OCI-LY1 (cell line): Measurements from ENCODE around the gene VAMP4.

ENCODE experiments used
- H2AFZ ChIP-seq: fragments of 200-600 bp; sonication (generic), shearing (Covaris generic); 2 replicates; pipeline ENCODE4 v1.6.0; 2014; ENCODE audit warnings: antibody characterized with exemption, mild to moderate bottlenecking, low read length
- H3F3A ChIP-seq: fragments of 200-600 bp; sonication (generic), shearing (Covaris generic); 2 replicates; pipeline ENCODE4 v1.6.0; 2014; ENCODE audit warnings: mild to moderate bottlenecking, antibody characterized with exemption, low read length, moderate library complexity; ENCODE audit not compliant: insufficient read depth
- H3K27ac ChIP-seq: fragments of 200-600 bp; sonication (generic); 2 replicates; pipeline ENCODE4 v1.5.1; 2014; ENCODE audit warnings: low read length, mixed run types, mild to moderate bottlenecking, low read depth; ENCODE audit not compliant: poor library complexity, severe bottlenecking
- H3K27me3 ChIP-seq: fragments of 200-600 bp; sonication (generic); 2 replicates; pipeline ENCODE4 v1.6.0; 2014; ENCODE audit warnings: antibody characterized with exemption, mild to moderate bottlenecking, low read length, moderate library complexity; ENCODE audit not compliant: insufficient read depth
- H3K36me3 ChIP-seq: fragments of 200-600 bp; sonication (generic); 2 replicates; pipeline ENCODE4 v1.6.1; 2014; ENCODE audit warnings: mild to moderate bottlenecking, antibody characterized with exemption, low read length, moderate library complexity, mixed read lengths; ENCODE audit not compliant: insufficient read depth
- H3K4me1 ChIP-seq: fragments of 200-600 bp; sonication (generic); 2 replicates; pipeline ENCODE4 v1.5.1; 2014; ENCODE audit warnings: mild to moderate bottlenecking, low read length, moderate library complexity; ENCODE audit not compliant: insufficient read depth, severe bottlenecking
- H3K4me2 ChIP-seq: fragments of 200-600 bp; sonication (generic), shearing (Covaris generic); 2 replicates; pipeline ENCODE4 v1.6.1; 2014; ENCODE audit warnings: low read length
- H3K4me3 ChIP-seq: fragments of 200-600 bp; sonication (generic); 2 replicates; pipeline ENCODE4 v1.5.1; 2014; ENCODE audit warnings: low read length, low read depth, mild to moderate bottlenecking, mixed read lengths; ENCODE audit not compliant: poor library complexity, severe bottlenecking
- H3K79me2 ChIP-seq: fragments of 200-600 bp; shearing (Covaris generic); 2 replicates; pipeline ENCODE4 v1.6.1; 2016; ENCODE audit warnings: mixed run types, low read length, mixed read lengths; ENCODE audit not compliant: insufficient read depth
- H3K9ac ChIP-seq: fragments of 200-600 bp; sonication (generic), shearing (Covaris generic); 2 replicates; pipeline ENCODE4 v1.6.1; 2014; ENCODE audit warnings: mild to moderate bottlenecking, low read length, mixed read lengths
- H3K9me2 ChIP-seq: fragments of 200-600 bp; sonication (generic), shearing (Covaris generic); 2 replicates; pipeline ENCODE4 v1.6.1; 2014; ENCODE audit warnings: low read depth, mild to moderate bottlenecking, low read length, mixed read lengths
- H3K9me3 ChIP-seq: fragments of 200-600 bp; shearing (Covaris generic); 2 replicates; pipeline ENCODE4 v1.6.1; 2014; ENCODE audit warnings: low read length, mixed read lengths
- H4K20me1 ChIP-seq: fragments of 200-600 bp; sonication (generic), shearing (Covaris generic); 2 replicates; pipeline ENCODE4 v1.6.0; 2016; ENCODE audit warnings: mild to moderate bottlenecking, low read length; ENCODE audit not compliant: insufficient read depth
- EZH2 ChIP-seq: fragments of 200-600 bp; sonication (generic), shearing (Covaris generic); IDR thresholded peaks from 2 replicates; pipeline ENCODE4 v1.8.0; 2017; ENCODE audit warnings: borderline replicate concordance, mixed run types, mild to moderate bottlenecking, antibody characterized with exemption, low read length, moderate library complexity, mixed read lengths
- TF ChIP-seq, protein P1 (sequence below): fragments of 200-600 bp; sonication (generic), shearing (Covaris generic); IDR thresholded peaks from 2 replicates; pipeline ENCODE4 v1.5.1; 2017; ENCODE audit warnings: mild to moderate bottlenecking, antibody characterized with exemption, low read length, moderate library complexity, mixed read lengths

Gene VAMP4

DNA sequence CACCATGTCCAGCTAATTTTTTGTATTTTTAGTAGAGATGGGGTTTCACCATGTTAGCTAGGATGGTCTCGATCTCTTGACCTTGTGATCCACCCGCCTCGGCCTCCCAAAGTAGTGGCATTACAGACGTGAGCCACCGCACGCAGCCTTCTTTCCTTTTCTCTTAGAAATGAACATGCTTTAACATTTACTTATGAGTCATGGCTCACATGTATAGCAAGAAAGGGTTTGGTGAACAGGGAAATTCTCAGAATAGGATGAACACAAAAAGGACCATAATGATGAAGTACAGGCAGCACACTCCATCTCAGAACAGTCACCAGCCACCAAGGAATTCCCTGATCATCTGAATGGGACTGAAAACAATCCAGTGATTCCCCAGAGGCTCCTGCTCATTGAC is 9.4 kb upstream of the VAMP4 start:
- Histone ChIP-seq H3K4me2 (no peak overlapping the region), H3F3A (no peaks in the 10 kb centered on the region), H3K9ac (no peak overlapping the region), H3K9me2 (no peaks in the 10 kb centered on the region), H3K79me2 (no peaks in the 10 kb centered on the region), H3K27ac (no peak overlapping the region), H4K20me1 (no peaks in the 10 kb centered on the region), H3K4me1 (no peaks in the 10 kb centered on the region), H3K4me3 (no peak overlapping the region), H3K27me3 (no peaks in the 10 kb centered on the region), H3K36me3 (no peaks in the 10 kb centered on the region), H2AFZ (no peak overlapping the region), H3K9me3 (no peaks in the 10 kb centered on the region)
- TF ChIP-seq, protein P1, sequence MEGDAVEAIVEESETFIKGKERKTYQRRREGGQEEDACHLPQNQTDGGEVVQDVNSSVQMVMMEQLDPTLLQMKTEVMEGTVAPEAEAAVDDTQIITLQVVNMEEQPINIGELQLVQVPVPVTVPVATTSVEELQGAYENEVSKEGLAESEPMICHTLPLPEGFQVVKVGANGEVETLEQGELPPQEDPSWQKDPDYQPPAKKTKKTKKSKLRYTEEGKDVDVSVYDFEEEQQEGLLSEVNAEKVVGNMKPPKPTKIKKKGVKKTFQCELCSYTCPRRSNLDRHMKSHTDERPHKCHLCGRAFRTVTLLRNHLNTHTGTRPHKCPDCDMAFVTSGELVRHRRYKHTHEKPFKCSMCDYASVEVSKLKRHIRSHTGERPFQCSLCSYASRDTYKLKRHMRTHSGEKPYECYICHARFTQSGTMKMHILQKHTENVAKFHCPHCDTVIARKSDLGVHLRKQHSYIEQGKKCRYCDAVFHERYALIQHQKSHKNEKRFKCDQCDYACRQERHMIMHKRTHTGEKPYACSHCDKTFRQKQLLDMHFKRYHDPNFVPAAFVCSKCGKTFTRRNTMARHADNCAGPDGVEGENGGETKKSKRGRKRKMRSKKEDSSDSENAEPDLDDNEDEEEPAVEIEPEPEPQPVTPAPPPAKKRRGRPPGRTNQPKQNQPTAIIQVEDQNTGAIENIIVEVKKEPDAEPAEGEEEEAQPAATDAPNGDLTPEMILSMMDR, result no peak
- no peak for TF ChIP-seq EZH2

DNA sequence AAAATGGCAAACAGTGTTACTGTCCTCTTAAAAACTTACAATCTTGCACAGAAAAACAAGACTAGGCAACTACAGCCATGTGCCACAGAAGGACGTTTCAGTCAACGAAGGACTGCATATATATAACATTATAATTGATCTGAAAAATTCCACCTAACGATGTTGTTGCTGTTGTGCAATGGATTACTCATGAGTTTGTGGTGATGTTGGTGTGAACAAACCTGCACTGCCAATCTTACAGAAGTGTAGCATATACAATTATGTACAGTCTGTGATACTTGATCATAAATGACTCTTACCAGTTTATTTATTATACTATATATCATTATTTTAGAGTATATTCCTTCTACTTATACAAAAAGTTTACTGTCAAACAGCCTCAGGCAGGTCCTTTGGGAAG is 6.8 kb upstream of the VAMP4 start:
- Histone ChIP-seq H3K4me3 (no peak overlapping the region), H3K9me2 (no peaks in the 10 kb centered on the region), H2AFZ (no peak overlapping the region), H3K79me2 (no peaks in the 10 kb centered on the region), H3K9me3 (no peaks in the 10 kb centered on the region), H4K20me1 (no peaks in the 10 kb centered on the region), H3K27ac (no peak overlapping the region), H3K27me3 (no peaks in the 10 kb centered on the region), H3K9ac (no peak overlapping the region), H3K36me3 (no peaks in the 10 kb centered on the region), H3K4me1 (peaks cover 6% of the 10 kb centered on the region), H3K4me2 (no peak overlapping the region), H3F3A (no peaks in the 10 kb centered on the region)
- TF ChIP-seq EZH2, result no peak
- TF ChIP-seq, protein P1, result no peak

DNA sequence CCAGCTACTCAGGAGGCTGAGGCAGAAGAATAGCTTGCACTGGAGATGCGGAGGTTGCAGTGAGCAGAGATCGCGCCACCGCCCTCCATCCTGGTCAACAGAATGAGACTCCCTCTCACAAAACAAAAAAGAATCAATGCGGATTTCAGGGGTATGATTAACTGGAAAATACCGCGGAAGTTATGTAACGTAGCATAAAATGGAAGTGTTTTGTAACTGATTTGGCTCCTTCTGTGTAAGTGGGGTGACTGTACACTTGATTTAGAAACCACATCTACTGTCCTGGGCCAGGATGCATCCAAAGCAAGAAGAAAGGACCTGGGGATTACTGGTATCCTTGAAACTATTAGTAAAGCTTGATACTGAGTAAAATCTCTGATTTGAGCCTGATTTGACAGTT is 3.1 kb upstream of the VAMP4 start:
- H3K4me3 ChIP-seq, result no peak overlapping the region
- H3K9ac ChIP-seq, result no peak overlapping the region
- no peaks in the 10 kb centered on the region for H4K20me1 ChIP-seq
- TF ChIP-seq EZH2, result no peak
- TF ChIP-seq, protein P1, result no peak
- H3K27me3 ChIP-seq, result no peaks in the 10 kb centered on the region
- no peak overlapping the region for H2AFZ ChIP-seq
- no peak overlapping the region for H3K4me2 ChIP-seq
- peaks cover 28% of the 10 kb centered on the region for H3K4me1 ChIP-seq
- H3F3A ChIP-seq, result no peaks in the 10 kb centered on the region
- H3K79me2 ChIP-seq, result peaks cover 9% of the 10 kb centered on the region
- no peaks in the 10 kb centered on the region for H3K9me2 ChIP-seq
- H3K27ac ChIP-seq, result no peak overlapping the region
- no peaks in the 10 kb centered on the region for H3K9me3 ChIP-seq
- no peaks in the 10 kb centered on the region for H3K36me3 ChIP-seq
